GM21526 (cell line): ENCODE data around the gene NELL1.

Experiments used
- ATAC-seq: cut with Tn5 transposase; IDR thresholded peaks from one replicate; pipeline ENCODE4 v1.9.1; 2021; ENCODE audit warnings: moderate library complexity; ENCODE audit not compliant: unreplicated experiment, low FRiP score

The NELL1 gene

DNA sequence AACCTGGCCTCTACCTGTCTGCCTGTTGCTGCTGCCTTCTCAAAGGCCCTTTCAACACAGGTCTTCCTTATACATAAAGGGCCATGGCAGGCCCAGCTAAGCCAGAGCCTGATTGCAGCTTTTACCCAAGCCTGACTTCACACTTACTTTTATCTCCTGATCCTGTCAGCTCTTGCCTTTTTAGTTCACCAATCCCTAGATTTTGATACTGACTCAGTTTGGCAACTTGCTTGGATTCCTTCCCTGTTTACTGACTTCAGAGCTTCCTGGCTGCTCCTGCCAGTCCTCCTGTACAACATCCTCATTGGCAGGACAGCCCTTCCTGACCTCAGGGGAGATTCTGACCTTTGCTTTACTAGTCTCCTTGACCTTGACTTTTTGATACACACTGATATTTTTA is 195.2 kb downstream of the NELL1 start:
- ATAC-seq, result no peak

DNA sequence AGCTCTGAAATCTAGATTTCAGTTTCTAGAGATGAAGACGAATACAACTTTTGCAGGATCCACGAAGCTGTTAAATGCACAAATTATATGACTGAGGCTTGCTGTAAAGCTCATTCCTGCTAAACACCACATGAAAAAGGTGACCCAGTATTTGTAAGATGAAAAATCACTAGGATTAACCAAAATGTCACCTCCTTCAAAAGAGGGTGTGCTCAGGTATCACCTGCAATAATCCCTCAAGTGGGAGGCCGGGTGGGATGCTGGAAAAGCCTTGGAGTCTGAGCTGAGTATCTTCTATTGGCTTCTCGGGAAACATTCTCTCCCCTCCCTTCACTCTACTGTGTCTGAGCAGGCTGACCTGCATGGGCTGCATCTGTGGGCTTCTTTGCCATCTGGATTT is 195.8 kb downstream of the NELL1 start:
- ATAC-seq, result no peak

DNA sequence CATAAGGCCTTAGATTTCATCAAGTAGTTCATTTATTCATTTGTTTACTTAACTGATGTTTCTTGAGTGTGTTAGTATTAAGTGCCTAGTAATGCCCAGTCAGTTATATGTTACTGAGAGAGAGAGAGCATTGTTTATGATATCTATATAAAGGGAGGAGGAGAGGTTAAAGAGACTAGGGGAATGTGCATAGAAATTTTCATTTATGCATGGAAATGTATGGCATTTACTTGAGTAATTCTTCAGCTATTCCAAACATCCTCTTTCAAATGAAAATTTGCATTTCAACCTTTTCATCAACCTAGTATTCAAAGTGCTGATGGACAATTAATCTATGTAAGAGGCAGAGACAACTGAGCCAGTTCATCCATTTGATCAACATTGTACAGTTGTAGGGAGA is 199.7 kb downstream of the NELL1 start:
- no peak for ATAC-seq

DNA sequence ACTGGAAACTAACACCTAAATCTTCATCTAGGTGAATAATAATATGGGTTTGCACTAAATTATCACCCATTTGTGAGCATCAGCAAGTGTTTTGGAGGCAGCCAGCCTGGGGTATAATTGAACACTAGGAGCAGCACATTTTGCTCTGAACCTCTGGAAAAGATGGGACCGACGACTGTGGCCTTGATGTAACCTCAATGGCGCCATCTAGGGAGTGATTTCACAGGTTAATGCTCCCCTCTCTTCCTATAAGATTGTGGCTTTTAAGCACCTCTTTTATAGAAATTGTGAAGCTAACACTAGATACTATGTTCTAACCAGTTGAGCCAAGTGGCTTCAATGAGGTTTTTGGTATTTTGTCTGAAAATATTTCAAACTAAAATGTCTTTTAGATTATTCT is 203.7 kb downstream of the NELL1 start:
- no peak for ATAC-seq

DNA sequence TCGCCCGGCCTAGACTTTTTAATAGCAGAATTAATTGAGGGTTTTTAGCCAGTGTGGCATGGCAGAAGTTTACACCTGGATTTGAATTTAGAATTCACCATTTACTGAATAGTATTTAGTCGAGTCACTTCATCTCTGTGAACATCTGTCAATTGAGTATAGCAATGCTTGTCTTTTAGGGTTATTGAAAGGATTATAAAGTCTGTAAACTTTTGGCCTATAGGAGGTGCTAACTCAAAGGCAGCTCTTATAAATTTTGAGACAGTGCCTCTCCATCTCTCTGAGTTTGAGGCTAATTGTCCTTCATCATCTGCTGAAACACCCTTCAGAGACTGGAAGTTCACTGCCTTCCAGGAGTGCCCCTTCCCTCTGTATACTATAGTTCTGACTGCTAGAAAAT is 205.0 kb downstream of the NELL1 start:
- ATAC-seq, result no peak

DNA sequence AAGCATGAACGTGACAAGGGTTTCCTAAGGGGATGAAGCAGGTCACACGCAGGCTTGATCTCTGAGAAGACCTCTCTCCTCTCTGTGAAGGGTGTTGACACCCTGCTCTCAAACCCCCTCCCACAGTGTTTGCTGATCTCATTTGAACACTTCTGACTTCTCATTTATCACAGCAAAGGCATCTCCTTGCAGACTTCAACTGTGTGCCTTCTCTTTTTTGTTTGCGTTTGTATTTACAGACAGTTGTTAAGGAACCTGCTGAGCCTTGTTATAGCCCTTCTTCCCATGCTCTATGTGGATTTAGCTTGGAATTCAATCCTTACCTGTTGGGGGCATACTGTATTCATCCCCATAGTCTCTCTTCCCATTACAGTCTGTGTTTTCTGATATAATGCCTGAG is 206.5 kb downstream of the NELL1 start:
- ATAC-seq, result no peak

DNA sequence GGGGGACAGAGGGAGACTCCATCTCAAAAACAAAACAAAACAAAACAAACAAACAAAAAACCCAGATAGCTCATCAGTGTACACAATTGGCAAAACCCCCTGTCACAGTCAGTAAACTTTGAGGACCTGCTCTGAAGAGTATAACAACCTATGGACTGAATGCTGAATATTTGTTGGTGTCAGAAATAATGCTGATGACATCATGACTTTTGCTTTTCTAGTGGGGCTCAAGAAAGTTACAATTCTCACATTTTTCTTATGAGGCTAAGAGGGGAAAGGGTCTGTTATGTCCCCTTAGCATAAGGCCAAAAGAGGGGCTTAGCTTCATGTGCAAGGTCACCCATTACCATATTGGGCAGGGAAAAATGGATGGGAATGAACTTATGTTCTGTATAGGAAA is 207.4 kb downstream of the NELL1 start:
- ATAC-seq, result no peak

DNA sequence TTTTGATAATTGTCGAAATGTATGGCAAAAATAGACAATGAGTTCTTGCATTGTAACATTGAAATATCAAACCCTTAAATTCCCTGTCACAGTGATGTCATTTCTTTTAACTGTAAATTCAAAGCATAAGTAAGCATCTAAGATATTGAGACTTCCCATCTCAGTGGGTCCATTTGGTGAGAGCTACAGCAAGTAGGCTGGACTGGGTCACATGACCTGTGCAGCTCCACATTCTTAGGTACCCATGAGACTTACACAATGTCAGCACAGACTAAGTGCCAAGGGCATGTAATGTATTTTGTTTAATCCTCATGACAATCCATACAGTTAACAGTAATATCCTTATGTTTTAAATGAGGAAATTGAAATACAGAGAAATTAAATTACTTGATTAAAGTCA is 210.7 kb downstream of the NELL1 start:
- ATAC-seq, result no peak

DNA sequence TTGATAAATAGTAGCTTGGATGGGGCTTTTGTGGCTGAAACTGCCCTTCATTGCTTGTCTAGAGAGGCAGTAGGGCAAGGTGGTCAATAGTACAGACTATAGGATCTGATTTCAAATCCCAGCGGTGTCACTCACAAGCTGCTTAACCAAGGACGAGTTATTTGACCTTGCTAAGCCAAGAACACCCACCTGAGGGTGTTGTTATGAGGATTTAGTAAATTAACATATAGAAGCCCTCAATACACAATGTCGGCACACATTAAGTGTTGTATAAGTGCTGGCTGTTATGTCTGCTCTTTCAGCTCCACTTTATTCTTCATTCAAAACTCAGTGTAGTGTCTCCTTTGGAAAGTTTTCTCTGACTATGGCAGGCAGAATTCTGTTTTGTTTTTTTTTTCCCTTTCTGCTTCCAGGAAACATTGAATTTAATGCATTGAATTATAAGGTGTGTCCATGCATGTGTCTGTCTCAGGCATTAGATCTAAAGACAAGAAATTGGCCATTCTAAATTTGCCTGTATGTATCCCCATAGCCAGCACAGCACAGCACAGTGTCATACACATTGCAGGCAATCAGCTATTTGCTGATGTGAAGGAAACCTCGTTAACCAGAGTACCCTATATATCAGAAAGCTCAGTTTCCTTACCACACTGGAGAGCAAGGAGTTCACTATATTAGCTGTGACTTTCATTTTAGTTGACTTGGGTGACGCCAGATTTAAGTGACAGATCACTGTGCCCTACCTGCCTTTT is 212.1 kb downstream of the NELL1 start:
- ATAC-seq, result no peak

DNA sequence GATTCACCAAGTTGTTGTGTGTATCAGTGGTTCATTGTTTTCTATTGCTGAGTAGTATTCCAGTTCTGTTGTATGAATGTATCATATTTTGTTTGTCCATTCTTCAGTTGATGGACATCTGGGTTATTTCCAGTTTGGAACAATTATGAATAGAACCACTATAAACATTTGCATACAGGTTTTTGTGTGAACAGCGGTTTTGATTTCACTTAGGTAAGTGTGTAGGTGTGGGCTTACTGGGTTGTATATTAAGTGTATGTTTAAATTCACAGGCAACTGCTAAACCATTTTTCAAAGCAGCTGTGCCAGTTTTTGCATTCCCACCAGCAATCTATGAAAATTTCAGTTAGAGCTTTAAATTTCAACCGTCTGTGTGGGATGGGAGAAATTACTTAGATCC is 217.8 kb downstream of the NELL1 start:
- no peak for ATAC-seq

DNA sequence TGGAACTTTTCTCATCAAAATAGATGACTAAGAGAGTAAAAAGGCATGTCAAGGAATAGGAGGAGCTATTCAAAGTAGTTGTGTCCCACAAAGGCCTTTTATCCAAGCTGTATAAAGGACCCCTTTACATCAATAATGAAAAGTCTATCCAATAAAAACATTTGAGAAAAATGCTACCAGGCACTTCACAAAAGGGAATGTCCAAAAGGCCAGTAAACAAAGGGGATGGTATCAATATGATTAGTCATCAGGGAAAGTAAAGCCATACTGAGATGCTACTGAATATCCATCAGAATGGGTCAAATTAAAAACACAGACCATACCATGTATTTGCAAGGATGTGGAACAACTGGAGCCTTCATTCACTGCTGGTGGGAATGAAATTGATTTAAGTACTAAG is 224.9 kb downstream of the NELL1 start:
- no peak for ATAC-seq

DNA sequence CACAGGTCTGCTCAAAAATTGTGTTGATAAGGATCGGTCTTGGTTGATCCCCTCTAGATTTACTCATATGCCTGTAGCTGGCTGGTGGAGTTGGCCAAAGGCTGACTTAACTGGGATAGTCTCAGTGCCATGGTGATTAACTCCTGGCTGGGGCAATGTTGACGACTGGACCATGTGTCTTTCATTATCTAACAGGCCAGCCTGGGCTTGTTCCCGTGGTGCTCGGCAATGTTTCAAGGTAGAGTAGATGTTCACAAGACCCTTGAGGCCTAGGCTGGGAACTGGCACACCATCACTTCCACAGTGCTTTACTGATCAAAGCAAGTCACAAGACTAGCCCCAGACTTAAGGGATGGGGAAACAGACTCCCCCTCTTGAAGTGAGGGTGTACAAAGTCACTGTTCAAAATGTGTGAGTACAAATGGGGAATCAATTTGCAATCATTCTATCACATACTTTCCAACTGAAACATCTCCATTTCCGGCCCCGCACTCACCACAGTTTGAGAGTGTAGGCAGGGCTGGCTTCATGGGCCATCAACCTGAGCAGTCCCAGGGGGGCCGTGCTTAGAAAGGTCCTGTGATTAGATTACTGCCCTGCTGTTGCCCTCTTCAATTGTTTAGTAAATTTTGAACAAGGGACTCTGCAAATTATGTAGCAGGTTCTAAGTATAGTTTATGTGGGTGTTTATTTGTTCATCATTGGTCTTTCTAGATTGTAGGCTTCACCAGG is 240.8 kb downstream of the NELL1 start:
- ATAC-seq, result no peak

DNA sequence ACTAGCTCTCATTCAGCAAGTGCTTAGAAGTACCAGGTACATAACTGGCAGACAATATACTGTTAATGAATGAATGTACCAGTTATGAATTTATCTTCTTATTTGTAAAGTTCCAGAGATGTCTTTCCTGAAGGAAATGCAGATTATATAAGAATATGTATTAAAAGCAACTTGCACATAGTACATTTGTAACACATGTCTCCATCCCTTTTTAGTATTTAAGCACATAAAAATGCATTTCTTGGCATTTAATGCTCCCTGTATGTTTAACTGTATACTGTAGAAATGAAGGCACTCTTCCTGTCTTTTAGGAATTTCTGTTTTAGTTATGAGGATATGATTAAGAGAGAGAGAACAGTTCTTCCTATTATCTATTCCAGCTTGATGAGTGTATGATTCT is 241.3 kb downstream of the NELL1 start:
- ATAC-seq, result no peak

DNA sequence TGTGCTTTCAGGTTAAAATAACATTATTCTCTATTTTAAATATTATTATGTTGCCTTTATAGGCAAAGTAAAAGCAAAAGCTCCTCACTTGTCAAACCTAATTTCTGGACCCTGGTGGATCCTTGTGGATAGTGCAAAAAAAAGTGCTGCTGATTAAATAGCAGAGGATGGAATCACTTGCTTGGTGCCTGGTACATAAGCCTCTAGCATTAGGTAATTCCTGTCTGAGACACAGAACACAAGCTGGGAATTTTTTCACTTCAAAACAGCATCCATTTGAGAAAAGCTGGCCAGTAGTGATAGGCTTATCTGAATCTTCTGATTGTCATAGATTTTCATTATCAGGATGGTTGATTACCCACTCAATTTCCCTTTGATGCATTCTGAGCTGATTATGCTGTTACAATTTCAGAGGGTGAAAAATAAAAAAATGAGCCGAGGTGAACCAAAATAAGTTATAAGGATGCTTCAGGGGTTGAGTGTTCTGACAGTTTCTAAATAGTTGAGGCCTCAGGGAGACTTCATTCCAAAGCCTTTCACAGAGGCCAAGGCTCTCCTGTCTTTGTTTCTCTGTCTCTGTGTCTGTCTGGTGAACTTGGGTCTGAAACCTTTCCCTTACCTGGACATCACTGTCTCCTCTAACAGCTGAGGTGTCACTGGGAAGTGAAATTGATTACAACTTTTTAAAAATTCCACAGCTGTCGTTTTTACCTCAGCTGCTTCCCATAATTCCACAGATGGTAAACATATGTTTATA is 242.9 kb downstream of the NELL1 start:
- ATAC-seq, result no peak

DNA sequence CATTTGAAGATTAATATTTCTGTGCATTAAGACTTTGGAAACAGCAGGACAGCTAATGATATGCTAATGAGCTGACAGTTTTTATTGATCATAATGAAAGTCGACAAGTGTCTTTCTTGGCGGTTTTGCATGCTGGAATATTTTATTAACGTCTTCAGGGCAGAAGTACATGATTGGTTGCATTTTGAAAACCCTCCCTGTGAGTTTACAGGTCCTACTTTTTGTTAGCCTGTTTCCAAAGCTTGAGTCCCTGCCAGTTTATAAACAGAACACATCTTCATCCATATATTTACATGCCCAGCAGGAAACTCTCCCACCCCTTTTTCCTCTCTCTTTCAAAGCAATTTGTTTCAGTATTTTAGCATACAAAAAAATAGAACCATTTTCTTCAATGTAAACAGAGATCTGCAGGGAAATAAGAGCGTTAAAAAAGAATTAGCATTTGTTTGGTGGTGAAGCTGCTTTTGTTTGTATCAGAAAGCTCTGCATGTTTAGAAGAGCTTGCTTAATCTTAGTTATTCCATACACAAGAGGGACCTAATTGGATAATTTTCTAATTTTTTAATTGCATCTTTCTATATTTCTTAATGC is 243.6 kb downstream of the NELL1 start:
- ATAC-seq, result no peak

DNA sequence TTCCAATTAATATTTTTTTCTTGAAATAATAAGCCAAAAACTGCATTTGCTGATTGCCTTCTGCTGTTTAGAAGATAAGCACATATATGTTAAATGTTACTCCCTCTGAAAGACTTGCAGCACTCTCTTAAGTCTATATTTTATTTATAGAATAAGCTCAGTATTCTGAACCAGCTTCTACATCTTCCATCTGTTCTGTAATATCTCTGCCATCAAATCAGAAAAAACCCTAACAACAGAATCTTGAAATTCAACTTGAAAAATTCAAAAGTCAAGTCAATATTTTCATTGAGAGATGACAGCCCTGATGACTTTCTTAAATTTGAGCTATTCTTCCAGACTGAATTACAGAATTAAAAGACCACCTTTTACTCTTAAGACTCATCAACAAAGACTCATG is 247.9 kb downstream of the NELL1 start:
- no peak for ATAC-seq

DNA sequence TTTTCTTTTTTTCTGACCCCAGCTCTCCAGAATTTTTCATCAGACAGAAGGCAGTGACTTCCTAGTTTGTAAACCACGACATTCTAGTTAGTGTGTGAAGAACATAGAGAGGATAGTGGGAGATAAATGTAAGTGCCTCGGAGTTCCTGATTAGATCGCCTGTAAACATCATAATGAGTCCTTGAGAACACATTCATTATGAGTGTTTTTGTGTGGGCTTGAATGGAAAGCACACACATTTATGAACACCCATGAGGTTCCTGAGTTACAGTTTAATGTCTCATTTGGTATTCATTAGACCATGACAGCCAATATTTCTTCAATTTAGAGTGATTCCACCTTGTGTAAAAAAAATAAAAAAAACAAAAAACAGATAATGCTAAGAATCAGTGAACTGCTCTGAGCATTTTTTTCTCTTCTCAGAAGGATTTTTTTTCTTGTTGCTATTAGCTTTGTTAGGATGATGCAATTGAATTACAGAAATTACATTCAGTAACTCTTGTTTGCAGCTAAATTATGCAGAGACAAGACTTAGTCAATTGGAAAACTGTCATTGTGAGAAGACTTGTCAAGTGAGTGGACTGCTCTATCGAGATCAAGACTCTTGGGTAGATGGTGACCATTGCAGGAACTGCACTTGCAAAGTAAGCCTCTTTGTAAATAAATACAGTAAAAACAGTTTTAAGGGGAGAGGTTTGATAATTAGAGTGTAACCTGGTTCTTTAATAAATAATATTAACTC is 257.6 kb downstream of the NELL1 start:
- no peak for ATAC-seq

DNA sequence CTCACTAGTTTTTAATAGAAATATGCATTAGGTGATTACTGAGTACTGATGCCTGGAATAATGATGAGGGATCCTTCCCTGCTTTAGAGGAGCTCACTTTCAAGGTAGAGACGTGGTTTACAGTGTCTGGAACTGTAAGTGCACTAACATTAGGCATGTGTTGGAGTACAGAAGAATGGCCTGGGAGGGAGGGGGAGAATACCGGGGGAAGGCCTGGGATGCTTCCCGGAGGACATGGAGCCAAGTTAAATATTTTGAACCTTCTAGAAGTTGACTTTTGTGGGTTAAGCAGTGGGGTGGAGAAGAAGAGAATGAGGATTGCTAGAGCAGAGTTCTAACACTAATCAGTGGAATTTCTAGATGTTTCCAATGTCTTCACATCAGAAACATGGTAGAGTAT is 261.6 kb downstream of the NELL1 start:
- ATAC-seq, result no peak

DNA sequence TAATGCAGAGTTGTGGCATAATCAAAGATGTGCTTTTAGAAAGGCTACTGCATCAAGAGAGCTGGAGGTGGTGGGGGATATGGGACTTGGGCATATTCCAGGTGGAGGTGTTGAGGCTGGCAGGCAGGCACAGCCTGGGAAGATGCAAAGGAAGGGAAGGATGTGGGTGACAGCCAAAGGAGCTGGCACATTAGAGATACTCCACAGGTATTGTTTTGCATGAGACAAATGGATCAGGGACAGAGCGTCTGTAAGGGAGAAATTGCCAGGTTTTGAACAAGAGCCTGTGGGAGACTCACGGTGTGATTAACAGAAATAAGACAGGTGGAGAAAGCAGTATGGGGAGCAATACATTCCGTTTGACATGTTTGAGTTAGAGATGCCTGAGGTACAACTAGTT is 263.7 kb downstream of the NELL1 start:
- ATAC-seq, result no peak

DNA sequence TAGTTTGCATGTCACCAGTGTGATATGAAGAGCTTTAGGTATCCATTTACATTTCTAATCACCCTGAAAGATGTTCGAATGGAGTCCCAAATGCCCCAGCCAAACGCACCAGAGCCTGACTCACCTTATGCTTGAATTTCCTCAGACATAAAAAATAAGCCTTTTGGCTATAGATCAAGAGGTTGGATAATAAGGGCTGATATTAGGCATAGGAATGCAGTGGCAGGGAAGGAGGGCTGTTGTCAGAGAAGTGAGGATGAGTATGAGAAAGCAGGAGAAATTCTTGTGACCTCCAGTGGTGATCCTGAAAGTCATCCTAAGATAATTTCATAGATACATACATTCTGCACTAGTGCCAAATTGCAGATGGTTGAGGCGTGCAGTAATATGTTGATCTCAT is 264.6 kb downstream of the NELL1 start:
- ATAC-seq, result no peak

DNA sequence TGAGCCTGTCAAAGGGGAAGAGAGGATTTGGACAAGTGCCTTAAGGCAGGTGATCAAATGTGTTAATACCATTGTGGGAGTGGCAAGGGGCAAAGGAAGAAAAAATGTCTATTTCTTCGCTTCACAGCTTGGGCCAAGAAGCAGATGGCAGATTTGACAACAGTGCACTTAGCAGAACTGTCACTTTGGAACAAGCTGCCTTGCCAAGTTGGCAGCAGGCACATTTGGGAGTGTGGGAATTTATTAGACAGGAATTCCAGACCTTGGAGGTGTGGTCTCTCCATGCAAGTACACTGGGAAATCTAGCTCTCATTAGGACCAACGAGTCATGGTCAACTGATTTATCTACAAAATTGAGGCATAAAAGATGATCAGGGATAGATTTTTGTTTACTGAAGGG is 265.1 kb downstream of the NELL1 start:
- no peak for ATAC-seq
